Muscle of leg (tissue), 11 donors: ENCODE data around the gene ETNK1. TPM values are rescaled to one million over a fixed set of nuclear protein-coding genes. Genes with fewer than 3 reads are reported as not detected.
"Not testable (repeated sequence)": the region's sequence is repeated elsewhere in the genome, so short reads cannot be mapped to it uniquely, and the experiment has no call there.

Experiments used
- DNase-seq: peaks from one replicate; pipeline ENCODE4 v3.0.0; 2013
- H3K27ac ChIP-seq: one replicate; pipeline ENCODE4 v1.5.1; 2013; ENCODE audit warnings: mild to moderate bottlenecking, low read length, control low read depth
- H3K27me3 ChIP-seq: one replicate; pipeline ENCODE4 v1.6.1; 2013; ENCODE audit warnings: low read length; ENCODE audit not compliant: control insufficient read depth, insufficient read depth
- H3K36me3 ChIP-seq: one replicate; pipeline ENCODE4 v1.6.1; 2013; ENCODE audit warnings: low read length; ENCODE audit not compliant: control insufficient read depth, insufficient read depth
- H3K4me1 ChIP-seq: one replicate; pipeline ENCODE4 v1.6.1; 2013; ENCODE audit warnings: low read length; ENCODE audit not compliant: control insufficient read depth, insufficient read depth
- H3K4me3 ChIP-seq: one replicate; pipeline ENCODE4 v1.5.1; 2013; ENCODE audit warnings: low read length, control low read depth
- H3K9me3 ChIP-seq: replicated peaks from 2 replicates; pipeline ENCODE4 v1.6.1; 2013; ENCODE audit warnings: low read depth, low read length; ENCODE audit not compliant: control insufficient read depth
- WGBS: methylation state at CpG from one replicate; pipeline ENCODE4 v1.1.5; 2013; ENCODE audit warnings: missing lambda C conversion rate; ENCODE audit not compliant: insufficient coverage; 5-methylcytosine and 5-hydroxymethylcytosine counted together
- polyA plus RNA-seq, 8 donors: library from polyadenylated mRNA; unstranded; fragments of 120-200 nt; gene quantifications; one replicate each; pipeline versions ENCODE4 v1.2.1 to v1.2.3, GENCODE V29; 2013; ENCODE audit warnings: inconsistent platforms in 1 of 8, low replicate concordance in 1 of 8; ENCODE audit not compliant: insufficient read length in 8 of 8, insufficient read depth in 1 of 8
- total RNA-seq: library from RNA; stranded (reverse); fragments of 120-200 nt; gene quantifications from one replicate; pipeline ENCODE4 v1.2.4, GENCODE V29; 2013

The ETNK1 gene
- total and polyA plus RNA-seq, 9 donors = 15.8 to 29.8 (median 19.4) TPM

DNA sequence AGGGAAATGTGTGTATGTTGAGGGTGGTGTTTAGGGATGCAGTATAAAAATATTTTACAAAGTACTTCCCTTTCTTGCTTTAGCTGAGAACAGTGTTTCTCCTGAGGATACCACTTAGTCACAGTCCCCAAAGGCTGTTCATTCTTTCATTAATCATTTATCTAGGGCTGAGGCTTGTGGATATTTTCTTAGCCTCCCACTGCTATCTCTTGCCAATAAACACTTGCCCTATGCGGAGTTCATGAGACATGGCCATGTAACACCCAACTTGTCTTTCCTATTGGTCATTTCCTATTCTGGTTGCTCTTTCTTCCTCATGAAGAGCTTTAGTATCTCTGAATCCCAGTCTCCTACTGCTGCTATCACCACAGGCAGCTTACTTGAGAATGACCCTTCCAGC lies 75.1 kb downstream of the ETNK1 start:
- WGBS = 80% methylated on average over 1 of the region's 1 CpG
- H3K27ac ChIP-seq = no peak overlapping the region

DNA sequence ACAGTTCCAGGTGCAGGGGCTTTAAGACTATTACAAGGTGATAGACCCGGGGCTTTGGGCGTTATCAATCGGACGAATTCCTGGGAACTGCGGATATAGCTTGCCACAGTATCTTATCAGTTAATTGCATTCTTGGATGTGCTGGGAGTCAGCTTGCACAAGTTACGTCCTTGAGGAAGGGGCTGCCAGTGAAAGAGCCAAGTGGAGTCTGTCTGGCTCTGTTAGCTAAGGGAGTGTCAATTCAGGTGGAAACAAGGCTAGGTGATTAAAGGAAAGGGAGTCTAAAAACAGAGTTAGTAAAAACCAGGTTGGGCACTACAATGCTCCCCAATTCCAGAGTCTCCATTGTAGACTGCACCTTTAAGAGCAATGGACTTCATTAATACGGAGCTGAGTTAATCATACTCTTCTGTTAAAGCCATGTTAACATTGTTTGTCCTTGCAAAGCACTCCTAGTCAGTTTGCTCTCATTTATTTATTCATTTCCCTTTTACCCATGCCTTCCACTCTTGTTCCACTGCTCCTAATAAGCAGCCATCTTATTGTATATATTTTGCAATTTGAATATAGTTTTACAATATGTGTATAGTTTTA lies 76.3 kb downstream of the ETNK1 start:
- H3K27ac ChIP-seq, DNase-seq, H3K4me1 ChIP-seq, H3K9me3 ChIP-seq, H3K27me3 ChIP-seq, H3K36me3 ChIP-seq, H3K4me3 ChIP-seq: not testable (repeated sequence)
- WGBS = 55% methylated on average over 2 of the region's 7 CpGs

More for the DNA sequence above, 75.1 kb downstream of the ETNK1 start:
- Histone ChIP-seq H3K4me3 (no peak overlapping the region), H3K36me3 (no peaks in the 10 kb centered on the region), H3K27me3 (no peaks in the 10 kb centered on the region), H3K4me1 (no peaks in the 10 kb centered on the region), H3K9me3 (no peaks in the 10 kb centered on the region)
- no peak for DNase-seq

DNA sequence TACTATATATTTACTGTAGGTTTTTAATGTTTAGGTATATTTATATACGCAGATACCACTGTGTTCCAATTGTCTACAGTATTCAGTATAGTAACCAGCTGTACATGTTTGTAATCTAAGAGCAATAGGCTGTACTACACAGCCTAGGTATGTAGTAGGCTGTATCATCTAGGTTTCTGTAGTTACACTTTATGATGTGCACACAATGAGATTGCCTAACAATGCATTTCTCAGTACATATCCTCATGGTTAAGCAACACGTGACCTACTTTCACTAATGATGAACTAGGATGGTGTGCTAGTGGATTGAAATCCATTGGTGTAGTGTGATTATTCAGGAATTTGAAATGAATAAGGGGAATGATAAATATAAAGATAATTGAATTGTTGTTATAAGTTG lies 77.7 kb downstream of the ETNK1 start:
- H3K4me3 ChIP-seq = no peak overlapping the region
- no peaks in the 10 kb centered on the region for H3K36me3 ChIP-seq
- H3K4me1 ChIP-seq = no peaks in the 10 kb centered on the region
- no peak for DNase-seq
- H3K9me3 ChIP-seq = no peaks in the 10 kb centered on the region
- no CpG with 5 or more reads among the region's 2 CpGs for WGBS
- H3K27ac ChIP-seq = no peak overlapping the region
- no peaks in the 10 kb centered on the region for H3K27me3 ChIP-seq

DNA sequence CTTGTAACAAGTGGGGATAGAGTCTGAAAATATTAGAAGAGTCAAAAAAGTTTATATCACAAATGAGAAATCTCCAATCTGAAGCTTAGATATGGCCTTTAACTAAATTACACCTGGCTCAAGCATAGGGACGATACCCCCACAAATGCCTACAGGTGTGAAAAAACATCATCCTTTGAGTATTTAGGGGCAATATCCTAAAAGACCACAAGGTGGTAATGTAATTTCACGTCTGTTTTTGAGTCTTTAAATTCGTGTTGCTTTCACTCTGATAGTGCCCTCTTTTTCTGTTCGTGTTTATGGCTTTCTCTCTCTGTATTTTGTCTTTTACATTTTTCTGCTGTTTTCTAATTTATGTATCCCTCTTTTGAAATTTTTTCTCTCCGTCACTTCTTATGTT lies 84.3 kb downstream of the ETNK1 start:
- Histone ChIP-seq H3K4me3 (no peak overlapping the region), H3K9me3 (no peaks in the 10 kb centered on the region), H3K36me3 (no peaks in the 10 kb centered on the region), H3K27me3 (no peaks in the 10 kb centered on the region), H3K27ac (no peak overlapping the region), H3K4me1 (no peaks in the 10 kb centered on the region)
- no CpG with 5 or more reads among the region's 5 CpGs for WGBS
- peak; percentile 24 for DNase-seq

DNA sequence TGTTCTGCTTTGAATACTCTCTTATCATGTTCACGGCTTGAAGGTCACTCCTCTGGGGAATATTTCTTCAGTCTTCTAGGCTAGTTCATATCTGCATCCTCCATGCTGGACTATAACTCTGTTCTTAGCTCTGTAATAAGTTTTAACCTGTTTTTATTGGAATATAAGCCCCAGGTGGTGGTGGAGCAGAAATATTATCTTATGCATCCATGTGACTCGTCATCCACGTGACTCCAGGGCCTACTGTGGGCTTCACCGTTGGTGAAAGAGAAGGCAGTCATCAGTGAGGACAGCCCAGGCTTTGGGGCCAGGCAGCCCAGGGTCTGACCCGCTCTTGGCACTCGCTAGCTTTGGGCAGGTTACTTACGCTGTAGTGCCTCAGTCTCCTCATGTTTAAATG lies 87.1 kb downstream of the ETNK1 start:
- DNase-seq = no peak
- Histone ChIP-seq H3K4me1 (no peaks in the 10 kb centered on the region), H3K36me3 (no peaks in the 10 kb centered on the region), H3K4me3 (no peak overlapping the region), H3K27ac (no peak overlapping the region), H3K9me3 (no peaks in the 10 kb centered on the region), H3K27me3 (no peaks in the 10 kb centered on the region)
- 86% methylated on average over 6 of the region's 7 CpGs for WGBS

DNA sequence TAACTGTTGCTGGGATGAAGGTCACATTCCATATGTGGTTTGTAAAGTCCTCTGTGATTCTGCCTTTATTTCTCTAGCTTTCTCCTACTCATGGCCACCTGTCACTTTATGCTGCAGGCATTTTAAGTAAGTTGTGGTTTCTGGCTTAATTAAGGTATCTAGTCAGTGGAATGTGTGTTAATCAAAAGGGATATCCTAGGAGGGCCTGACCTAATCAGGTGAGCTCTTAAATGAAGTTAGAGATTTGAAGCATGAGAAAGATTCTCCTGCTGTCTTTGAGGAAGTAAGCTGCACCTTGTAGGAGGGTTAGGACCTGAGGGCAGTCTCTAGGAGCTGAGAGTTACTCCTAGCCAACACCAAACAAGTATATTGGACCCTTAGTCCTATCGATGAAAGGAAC lies 90.3 kb downstream of the ETNK1 start:
- Histone ChIP-seq H3K27me3 (no peaks in the 10 kb centered on the region), H3K9me3 (no peaks in the 10 kb centered on the region), H3K27ac (no peak overlapping the region), H3K36me3 (no peaks in the 10 kb centered on the region), H3K4me1 (no peaks in the 10 kb centered on the region), H3K4me3 (no peak overlapping the region)
- DNase-seq = no peak
- 75% methylated on average over 1 of the region's 1 CpG for WGBS

DNA sequence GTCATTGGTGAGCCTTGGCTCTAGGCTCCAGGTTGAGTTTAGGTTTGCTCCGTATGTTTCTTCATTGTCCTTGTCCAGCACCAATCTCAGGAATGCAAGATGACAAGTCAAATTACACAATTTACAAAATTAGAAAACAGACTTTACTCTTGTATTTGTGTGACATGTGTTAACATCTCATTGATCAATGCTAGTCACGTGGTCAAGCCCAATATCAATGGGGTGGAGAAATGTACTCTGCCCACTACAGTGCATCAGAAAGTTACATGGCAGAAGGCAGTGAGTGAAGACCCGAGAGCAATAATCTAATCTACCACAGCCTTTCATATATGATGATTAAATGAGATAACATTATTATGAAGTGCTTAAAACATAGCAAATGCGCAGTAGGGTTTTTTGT lies 94.8 kb downstream of the ETNK1 start:
- no CpG with 5 or more reads among the region's 4 CpGs for WGBS
- Histone ChIP-seq H3K27ac (no peak overlapping the region), H3K27me3 (no peaks in the 10 kb centered on the region), H3K4me1 (no peaks in the 10 kb centered on the region), H3K36me3 (no peaks in the 10 kb centered on the region), H3K4me3 (no peak overlapping the region), H3K9me3 (no peaks in the 10 kb centered on the region)
- DNase-seq = no peak

DNA sequence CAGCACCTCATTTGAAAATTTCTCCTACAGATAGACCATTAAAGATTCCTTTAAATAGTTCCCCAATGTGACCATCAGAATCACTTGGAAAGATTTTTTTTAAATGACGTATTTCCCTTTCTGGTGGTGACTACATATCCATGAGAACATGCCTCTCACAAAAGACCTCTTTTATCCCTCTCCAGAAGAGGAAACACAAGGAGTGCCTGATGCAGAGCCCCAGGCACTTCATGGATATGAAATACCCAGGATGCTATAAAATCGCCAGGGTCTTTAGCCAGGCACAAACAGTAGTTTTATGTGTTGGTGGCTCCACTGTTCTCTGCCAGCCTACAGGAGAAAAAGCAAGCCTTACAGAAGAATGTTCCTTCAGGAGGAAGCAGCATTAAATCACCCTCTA lies 97.1 kb downstream of the ETNK1 start:
- Histone ChIP-seq H3K4me3 (no peak overlapping the region), H3K9me3 (no peaks in the 10 kb centered on the region), H3K4me1 (no peaks in the 10 kb centered on the region), H3K27ac (no peak overlapping the region), H3K36me3 (no peaks in the 10 kb centered on the region), H3K27me3 (no peaks in the 10 kb centered on the region)
- DNase-seq = no peak
- WGBS = no CpG with 5 or more reads among the region's 2 CpGs

DNA sequence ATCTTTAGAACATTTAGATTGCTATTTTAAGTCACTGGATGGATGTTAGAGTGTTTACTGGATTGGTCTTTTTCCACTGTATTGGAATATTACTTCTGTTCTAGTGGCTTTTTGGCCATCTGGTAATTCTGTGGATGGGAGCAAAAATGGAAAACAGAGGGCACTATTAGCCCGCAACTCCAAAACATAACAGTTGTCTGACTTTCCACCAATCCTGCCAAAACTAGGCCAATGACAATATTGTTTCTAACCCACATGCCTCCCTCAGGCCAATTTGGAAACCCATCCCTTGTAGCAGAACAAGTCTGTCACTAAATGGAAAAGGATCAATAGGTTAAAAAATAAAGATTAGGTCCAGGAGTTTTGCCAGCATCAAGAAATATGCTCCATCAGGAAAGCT lies 97.8 kb downstream of the ETNK1 start:
- no peak for DNase-seq
- no CpG with 5 or more reads among the region's 1 CpG for WGBS
- Histone ChIP-seq H3K4me3 (no peak overlapping the region), H3K9me3 (no peaks in the 10 kb centered on the region), H3K36me3 (no peaks in the 10 kb centered on the region), H3K27me3 (no peaks in the 10 kb centered on the region), H3K4me1 (no peaks in the 10 kb centered on the region), H3K27ac (no peak overlapping the region)

DNA sequence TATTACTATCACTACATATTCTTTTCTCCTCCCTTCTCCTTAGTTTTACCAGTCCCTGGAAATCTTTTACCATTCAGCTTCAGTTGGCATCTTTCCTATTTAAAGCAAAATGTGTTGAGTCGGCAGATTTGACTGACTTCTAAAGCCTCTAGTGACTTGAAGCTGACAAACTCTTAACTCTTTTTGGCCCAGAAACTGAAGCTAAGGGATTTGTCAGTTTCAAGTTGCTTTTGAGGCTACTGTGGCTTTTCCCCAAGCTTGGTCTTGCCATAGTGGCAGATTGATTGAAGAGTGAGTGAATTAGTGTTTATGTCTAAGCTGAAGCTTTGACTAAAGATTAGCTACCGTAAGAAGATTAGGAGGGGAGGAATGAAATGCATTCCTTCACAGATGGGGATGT lies 104.0 kb downstream of the ETNK1 start:
- no peaks in the 10 kb centered on the region for H3K9me3 ChIP-seq
- H3K27ac ChIP-seq = no peak overlapping the region
- H3K4me1 ChIP-seq = peaks cover 3% of the 10 kb centered on the region
- DNase-seq = peak; percentile 27
- 71% methylated on average over 1 of the region's 2 CpGs for whole genome bisulfite sequencing
- no peak overlapping the region for H3K4me3 ChIP-seq
- no peaks in the 10 kb centered on the region for H3K36me3 ChIP-seq
- no peaks in the 10 kb centered on the region for H3K27me3 ChIP-seq

DNA sequence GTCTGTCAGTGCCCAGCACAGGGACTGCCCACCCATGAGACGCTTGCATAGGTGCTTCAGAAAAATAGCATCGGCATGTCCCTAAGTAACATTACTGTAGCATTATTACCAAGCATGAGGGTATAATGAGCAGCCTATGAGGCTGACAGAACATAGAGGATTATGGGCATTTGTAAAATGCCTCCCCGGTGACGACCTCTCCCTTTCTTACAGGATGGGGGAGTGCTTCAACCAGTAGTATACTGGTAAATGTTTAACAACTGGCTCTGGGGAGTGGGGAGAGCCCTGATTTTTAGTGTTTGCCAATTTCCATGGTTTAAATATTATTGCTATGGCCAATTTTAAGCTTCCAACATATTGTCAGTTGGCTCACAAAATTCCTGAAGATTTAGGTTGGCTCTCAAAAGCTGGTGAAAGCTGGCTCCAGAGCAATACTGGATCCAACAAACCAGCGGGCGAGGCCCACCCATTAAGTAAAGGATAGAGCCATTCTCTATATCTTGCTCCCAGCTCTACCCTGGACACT lies 104.5 kb downstream of the ETNK1 start:
- Histone ChIP-seq H3K4me3 (no peak overlapping the region), H3K27ac (no peak overlapping the region), H3K4me1 (peaks cover 3% of the 10 kb centered on the region), H3K36me3 (no peaks in the 10 kb centered on the region), H3K9me3 (no peaks in the 10 kb centered on the region), H3K27me3 (no peaks in the 10 kb centered on the region)
- no peak for DNase-seq
- 79% methylated on average over 4 of the region's 6 CpGs for WGBS
